Breast epithelium (tissue), 3 donors: ENCODE data around the gene GALNT9.

Experiments used
- POLR2A ChIP-seq: fragments of 450-650 bp; IDR thresholded peaks from one replicate; pipeline ENCODE4 v1.6.1; 2016; ENCODE audit warnings: antibody characterized with exemption, mild to moderate bottlenecking, moderate library complexity
- POLR2AphosphoS5 ChIP-seq, 3 donors: sonication (generic); formaldehyde crosslinking; IDR thresholded peaks; one replicate each; pipeline ENCODE4 v1.6.1; 2017; ENCODE audit warnings: antibody characterized with exemption in 3 of 3
- TF ChIP-seq, protein P1 (sequence below), 3 donors: fragments of 450-650 bp; IDR thresholded peaks; one replicate each; pipeline ENCODE4 v1.5.1; 2016 to 2017; ENCODE audit warnings: antibody characterized with exemption in 3 of 3, mild to moderate bottlenecking in 3 of 3, moderate library complexity in 3 of 3

DNA sequence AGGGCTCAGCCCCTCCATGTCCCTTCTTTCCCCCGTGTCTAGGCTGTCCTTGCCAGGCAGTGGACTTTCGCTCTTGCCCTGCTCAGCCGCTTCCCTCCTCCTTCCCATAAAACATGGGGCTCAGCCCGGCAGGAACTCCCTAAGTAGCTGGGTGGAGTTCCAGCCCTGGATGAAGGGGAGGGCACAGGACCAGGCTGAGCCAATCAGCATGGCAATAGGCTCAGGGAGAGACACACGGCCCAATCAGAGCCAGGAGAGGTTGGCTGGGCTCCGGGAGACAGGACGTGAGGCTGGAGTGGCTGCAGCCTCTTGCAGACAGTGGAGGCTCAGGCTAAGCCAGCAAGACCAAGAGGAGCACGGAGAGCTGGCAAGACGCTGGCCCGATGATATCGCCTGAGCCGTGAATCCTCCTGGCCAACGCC, 54.3 kb downstream of the GALNT9 start:
- TF ChIP-seq, protein P1, sequence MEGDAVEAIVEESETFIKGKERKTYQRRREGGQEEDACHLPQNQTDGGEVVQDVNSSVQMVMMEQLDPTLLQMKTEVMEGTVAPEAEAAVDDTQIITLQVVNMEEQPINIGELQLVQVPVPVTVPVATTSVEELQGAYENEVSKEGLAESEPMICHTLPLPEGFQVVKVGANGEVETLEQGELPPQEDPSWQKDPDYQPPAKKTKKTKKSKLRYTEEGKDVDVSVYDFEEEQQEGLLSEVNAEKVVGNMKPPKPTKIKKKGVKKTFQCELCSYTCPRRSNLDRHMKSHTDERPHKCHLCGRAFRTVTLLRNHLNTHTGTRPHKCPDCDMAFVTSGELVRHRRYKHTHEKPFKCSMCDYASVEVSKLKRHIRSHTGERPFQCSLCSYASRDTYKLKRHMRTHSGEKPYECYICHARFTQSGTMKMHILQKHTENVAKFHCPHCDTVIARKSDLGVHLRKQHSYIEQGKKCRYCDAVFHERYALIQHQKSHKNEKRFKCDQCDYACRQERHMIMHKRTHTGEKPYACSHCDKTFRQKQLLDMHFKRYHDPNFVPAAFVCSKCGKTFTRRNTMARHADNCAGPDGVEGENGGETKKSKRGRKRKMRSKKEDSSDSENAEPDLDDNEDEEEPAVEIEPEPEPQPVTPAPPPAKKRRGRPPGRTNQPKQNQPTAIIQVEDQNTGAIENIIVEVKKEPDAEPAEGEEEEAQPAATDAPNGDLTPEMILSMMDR (IDR thresholded peaks at IDR 0.05) = no peak
- TF ChIP-seq POLR2AphosphoS5 (IDR thresholded peaks at IDR 0.05) (no peak), POLR2A (no peak)
